A673 (cell line): ENCODE results near the gene SYT17.

Source experiments
- EZH2 ChIP-seq: fragments of 200-600 bp; sonication (generic); IDR thresholded peaks from 2 replicates; pipeline ENCODE4 v1.6.1; 2017; ENCODE audit warnings: borderline replicate concordance, low read depth, mild to moderate bottlenecking, mixed read lengths, antibody characterized with exemption, low read length; ENCODE audit not compliant: poor library complexity, severe bottlenecking
- TF ChIP-seq, protein P1 (sequence below): fragments of 300-800, 200-600 bp; sonication (generic); conservative IDR thresholded peaks from 2 replicates; pipeline ENCODE4 v1.5.1; 2017; ENCODE audit warnings: low read depth, mild to moderate bottlenecking, antibody characterized with exemption, low read length, moderate library complexity, mixed read lengths

DNA sequence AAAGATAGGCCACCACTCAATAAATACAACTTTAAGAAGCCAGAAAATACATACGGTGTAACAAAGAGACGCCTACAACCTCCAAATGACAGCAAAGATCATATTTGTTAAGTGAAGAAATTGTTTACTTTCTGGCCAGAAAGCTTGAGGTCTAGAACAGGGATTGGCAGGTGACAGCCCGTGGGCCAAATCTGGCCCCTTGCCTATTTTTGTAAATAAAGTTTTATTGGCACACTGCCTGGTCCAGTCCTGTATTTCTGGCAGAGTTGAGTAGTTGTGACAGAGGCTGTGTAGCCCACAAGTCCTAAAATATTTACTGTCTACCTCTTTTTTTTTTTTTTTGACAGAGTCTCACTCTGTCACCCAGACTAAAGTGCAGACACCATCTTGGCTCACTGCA is 114.1 kb downstream of the SYT17 start:
- TF ChIP-seq, protein P1, sequence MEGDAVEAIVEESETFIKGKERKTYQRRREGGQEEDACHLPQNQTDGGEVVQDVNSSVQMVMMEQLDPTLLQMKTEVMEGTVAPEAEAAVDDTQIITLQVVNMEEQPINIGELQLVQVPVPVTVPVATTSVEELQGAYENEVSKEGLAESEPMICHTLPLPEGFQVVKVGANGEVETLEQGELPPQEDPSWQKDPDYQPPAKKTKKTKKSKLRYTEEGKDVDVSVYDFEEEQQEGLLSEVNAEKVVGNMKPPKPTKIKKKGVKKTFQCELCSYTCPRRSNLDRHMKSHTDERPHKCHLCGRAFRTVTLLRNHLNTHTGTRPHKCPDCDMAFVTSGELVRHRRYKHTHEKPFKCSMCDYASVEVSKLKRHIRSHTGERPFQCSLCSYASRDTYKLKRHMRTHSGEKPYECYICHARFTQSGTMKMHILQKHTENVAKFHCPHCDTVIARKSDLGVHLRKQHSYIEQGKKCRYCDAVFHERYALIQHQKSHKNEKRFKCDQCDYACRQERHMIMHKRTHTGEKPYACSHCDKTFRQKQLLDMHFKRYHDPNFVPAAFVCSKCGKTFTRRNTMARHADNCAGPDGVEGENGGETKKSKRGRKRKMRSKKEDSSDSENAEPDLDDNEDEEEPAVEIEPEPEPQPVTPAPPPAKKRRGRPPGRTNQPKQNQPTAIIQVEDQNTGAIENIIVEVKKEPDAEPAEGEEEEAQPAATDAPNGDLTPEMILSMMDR = no peak
- no peak for TF ChIP-seq EZH2
